Adrenal gland (tissue), 5 donors: ENCODE data around the gene FFAR2.

Experiments used
- CTCF ChIP-seq, 6 experiments: fragments of 450-650 bp in 4 of 6; fragments of 200-600 bp in 2 of 6; sonication (generic) in 1 of 6; IDR thresholded peaks; 1 replicate in 5 of 6; 2 replicates in 1 of 6; pipeline versions ENCODE4 v1.5.1 to v1.8.0; 2016 to 2021; ENCODE audit warnings: antibody characterized with exemption in 6 of 6, mild to moderate bottlenecking in 2 of 6, moderate library complexity in 1 of 6
- POLR2A ChIP-seq, 2 donors: fragments of 450-650 bp; IDR thresholded peaks; one replicate each; pipeline ENCODE4 v1.6.1; 2017; ENCODE audit warnings: antibody characterized with exemption in 2 of 2, mild to moderate bottlenecking in 2 of 2, moderate library complexity in 1 of 2
- donor health status: DM: no; HTN: no; CAD: no.

GRCh38 chr19:35493971-35494370 lies 45.9 kb downstream of the FFAR2 start:
- TF ChIP-seq CTCF (IDR thresholded peaks at IDR 0.05) (no peak), POLR2A (IDR thresholded peaks at IDR 0.05) (no peak)
